DOHH2 (cell line): ENCODE data around the gene STIM2.

ENCODE experiments used
- H3F3A ChIP-seq: fragments of 200-600 bp; sonication (generic), shearing (Covaris generic); 2 replicates; pipeline ENCODE4 v1.6.0; 2016; ENCODE audit warnings: antibody characterized with exemption, mild to moderate bottlenecking; ENCODE audit not compliant: control insufficient read depth, insufficient read depth
- H3K27ac ChIP-seq: fragments of 200-600 bp; sonication (generic); 2 replicates; pipeline ENCODE4 v1.5.1; 2014; ENCODE audit warnings: low read depth, mild to moderate bottlenecking, low read length, moderate library complexity
- H3K27me3 ChIP-seq: fragments of 200-600 bp; sonication (generic); 2 replicates; pipeline ENCODE4 v1.6.1; 2014; ENCODE audit warnings: mild to moderate bottlenecking, low read length, mixed read lengths; ENCODE audit not compliant: control insufficient read depth
- H3K36me3 ChIP-seq: fragments of 200-600 bp; sonication (generic); 2 replicates; pipeline ENCODE4 v1.6.1; 2014; ENCODE audit warnings: mild to moderate bottlenecking, low read length, moderate library complexity, mixed read lengths; ENCODE audit not compliant: control insufficient read depth
- H3K4me1 ChIP-seq: fragments of 200-600 bp; sonication (generic); 2 replicates; pipeline ENCODE4 v1.6.1; 2014; ENCODE audit warnings: mild to moderate bottlenecking, low read length, mixed read lengths; ENCODE audit not compliant: control insufficient read depth
- H3K4me2 ChIP-seq: fragments of 200-600 bp; sonication (generic); 2 replicates; pipeline ENCODE4 v1.6.0; 2014; ENCODE audit warnings: mild to moderate bottlenecking, low read length, moderate library complexity
- H3K4me3 ChIP-seq: fragments of 200-600 bp; sonication (generic); 2 replicates; pipeline ENCODE4 v1.5.1; 2014; ENCODE audit warnings: mild to moderate bottlenecking, low read length, mixed read lengths
- H3K79me2 ChIP-seq: fragments of 200-600 bp; sonication (generic); 2 replicates; pipeline ENCODE4 v1.6.1; 2014; ENCODE audit warnings: mild to moderate bottlenecking, low read length, mixed read lengths; ENCODE audit not compliant: control insufficient read depth
- H3K9me2 ChIP-seq: fragments of 200-600 bp; sonication (generic); replicated peaks from 2 replicates; pipeline ENCODE4 v1.6.1; 2014; ENCODE audit warnings: mild to moderate bottlenecking, low read length, mixed read lengths; ENCODE audit not compliant: control insufficient read depth
- H3K9me3 ChIP-seq: fragments of 200-600 bp; sonication (generic); 2 replicates; pipeline ENCODE4 v1.6.1; 2014; ENCODE audit warnings: antibody characterized with exemption, low read length, mixed read lengths; ENCODE audit not compliant: control insufficient read depth, insufficient read depth
- H4K20me1 ChIP-seq: fragments of 200-600 bp; sonication (generic); 2 replicates; pipeline ENCODE4 v1.6.0; 2014; ENCODE audit warnings: low read depth, mild to moderate bottlenecking, antibody characterized with exemption, low read length, moderate library complexity; ENCODE audit not compliant: control insufficient read depth, insufficient read depth
- EZH2phosphoT487 ChIP-seq: fragments of 200-600 bp; sonication (generic); IDR thresholded peaks from 2 replicates; pipeline ENCODE4 v1.6.1; 2017; ENCODE audit warnings: borderline replicate concordance, mild to moderate bottlenecking, antibody characterized with exemption, low read length, moderate library complexity, mixed read lengths
- TF ChIP-seq, protein P1 (sequence below): fragments of 200-600 bp; sonication (generic); IDR thresholded peaks from one replicate; pipeline ENCODE4 v1.5.1; 2014; ENCODE audit warnings: antibody characterized with exemption, mild to moderate bottlenecking, low read depth, low read length; ENCODE audit not compliant: poor library complexity, severe bottlenecking

Gene STIM2

DNA sequence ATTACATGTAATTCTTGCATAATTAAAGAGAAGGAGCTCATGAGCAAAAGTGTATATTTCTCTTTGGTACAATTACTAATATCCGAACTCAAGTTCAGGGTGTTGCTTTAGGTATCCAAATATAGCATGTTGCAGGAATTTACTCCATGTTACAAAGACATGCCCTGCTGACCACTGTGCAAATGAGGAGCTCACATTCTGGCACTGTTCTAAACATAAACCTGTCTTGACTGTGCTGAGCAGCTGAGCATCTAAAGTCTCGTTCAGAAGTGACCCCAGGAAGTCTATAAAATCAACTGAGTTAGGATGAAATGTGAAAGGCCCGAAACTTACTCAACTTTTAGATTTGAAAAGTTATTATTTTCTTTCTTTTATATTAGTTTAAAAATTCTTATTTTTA lies 124.3 kb downstream of the STIM2 start:
- H3K27me3 ChIP-seq = no peaks in the 10 kb centered on the region
- no peaks in the 10 kb centered on the region for H3K9me2 ChIP-seq
- peaks cover 57% of the 10 kb centered on the region for H3K79me2 ChIP-seq
- no peak overlapping the region for H3K27ac ChIP-seq
- peaks cover 33% of the 10 kb centered on the region for H3K36me3 ChIP-seq
- peaks cover 8% of the 10 kb centered on the region; the same call in 1 of the 2 replicates for H3F3A ChIP-seq
- no peak overlapping the region for H3K4me3 ChIP-seq
- peaks cover under 1% of the 10 kb centered on the region; the same call in 1 of the 2 replicates for H3K9me3 ChIP-seq
- H4K20me1 ChIP-seq = no peaks in the 10 kb centered on the region
- TF ChIP-seq, protein P1, sequence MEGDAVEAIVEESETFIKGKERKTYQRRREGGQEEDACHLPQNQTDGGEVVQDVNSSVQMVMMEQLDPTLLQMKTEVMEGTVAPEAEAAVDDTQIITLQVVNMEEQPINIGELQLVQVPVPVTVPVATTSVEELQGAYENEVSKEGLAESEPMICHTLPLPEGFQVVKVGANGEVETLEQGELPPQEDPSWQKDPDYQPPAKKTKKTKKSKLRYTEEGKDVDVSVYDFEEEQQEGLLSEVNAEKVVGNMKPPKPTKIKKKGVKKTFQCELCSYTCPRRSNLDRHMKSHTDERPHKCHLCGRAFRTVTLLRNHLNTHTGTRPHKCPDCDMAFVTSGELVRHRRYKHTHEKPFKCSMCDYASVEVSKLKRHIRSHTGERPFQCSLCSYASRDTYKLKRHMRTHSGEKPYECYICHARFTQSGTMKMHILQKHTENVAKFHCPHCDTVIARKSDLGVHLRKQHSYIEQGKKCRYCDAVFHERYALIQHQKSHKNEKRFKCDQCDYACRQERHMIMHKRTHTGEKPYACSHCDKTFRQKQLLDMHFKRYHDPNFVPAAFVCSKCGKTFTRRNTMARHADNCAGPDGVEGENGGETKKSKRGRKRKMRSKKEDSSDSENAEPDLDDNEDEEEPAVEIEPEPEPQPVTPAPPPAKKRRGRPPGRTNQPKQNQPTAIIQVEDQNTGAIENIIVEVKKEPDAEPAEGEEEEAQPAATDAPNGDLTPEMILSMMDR = no peak
- no peak for TF ChIP-seq EZH2phosphoT487
- H3K4me2 ChIP-seq = no peak overlapping the region
- H3K4me1 ChIP-seq = peaks cover 40% of the 10 kb centered on the region

DNA sequence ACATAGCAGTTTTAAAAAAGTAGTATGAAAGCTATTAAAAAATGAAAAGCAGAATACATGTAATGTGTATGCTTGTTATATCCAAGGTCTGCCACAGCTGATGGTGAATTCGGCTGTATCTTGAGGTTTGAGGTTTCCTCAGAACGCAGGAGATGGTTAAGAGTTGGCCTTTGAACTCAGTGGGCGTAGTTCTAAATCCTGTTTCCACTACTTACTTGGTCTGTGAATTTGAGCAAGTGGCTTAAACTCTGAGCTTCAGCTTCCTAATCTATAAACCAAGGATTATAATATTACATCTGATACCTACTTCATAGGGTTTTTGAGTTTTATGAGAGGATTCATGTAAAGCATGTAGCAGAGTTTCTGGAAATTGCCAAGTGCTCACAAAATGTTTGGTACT lies 125.2 kb downstream of the STIM2 start:
- Histone ChIP-seq H3K27ac (no peak overlapping the region), H3K36me3 (peaks cover 43% of the 10 kb centered on the region), H3K9me2 (no peaks in the 10 kb centered on the region), H3K79me2 (peaks cover 67% of the 10 kb centered on the region), H3K4me1 (peaks cover 50% of the 10 kb centered on the region), H3K4me3 (no peak overlapping the region), H3K4me2 (peak overlapping the region; percentile 19), H3F3A (peaks cover 10% of the 10 kb centered on the region; the same call in 1 of the 2 replicates), H3K9me3 (peaks cover 6% of the 10 kb centered on the region), H3K27me3 (no peaks in the 10 kb centered on the region), H4K20me1 (no peaks in the 10 kb centered on the region)
- no peak for TF ChIP-seq EZH2phosphoT487
- TF ChIP-seq, protein P1 = no peak

DNA sequence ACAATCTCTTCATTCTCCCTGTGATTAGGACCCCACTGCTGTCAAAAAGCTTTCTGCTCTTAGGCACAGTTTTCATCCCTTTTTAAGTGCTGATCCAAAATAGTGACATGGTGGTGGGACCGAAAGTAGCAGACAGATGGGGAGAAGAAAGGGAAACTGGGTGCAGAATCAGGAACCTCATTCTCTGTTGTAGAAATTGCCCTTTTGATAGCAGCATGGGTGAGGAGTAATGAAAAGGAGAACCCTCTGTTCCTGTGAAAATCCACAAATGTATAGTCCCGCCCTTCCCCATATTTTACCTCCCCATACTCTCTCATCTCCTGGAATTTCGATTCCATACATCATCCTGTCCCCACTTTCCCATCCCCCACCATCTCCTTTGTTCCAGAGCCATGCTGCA lies 126.5 kb downstream of the STIM2 start:
- Histone ChIP-seq H3K4me1 (peaks cover 63% of the 10 kb centered on the region), H3K9me2 (no peaks in the 10 kb centered on the region), H3K36me3 (peaks cover 43% of the 10 kb centered on the region), H3K9me3 (peaks cover 9% of the 10 kb centered on the region), H3K4me3 (no peak overlapping the region), H3K27me3 (no peaks in the 10 kb centered on the region), H3K4me2 (peak overlapping the region; percentile 19; the same call in 1 of the 2 replicates), H3F3A (peaks cover 23% of the 10 kb centered on the region), H3K79me2 (peaks cover 70% of the 10 kb centered on the region), H4K20me1 (no peaks in the 10 kb centered on the region), H3K27ac (no peak overlapping the region)
- TF ChIP-seq EZH2phosphoT487 = no peak
- TF ChIP-seq, protein P1 = no peak

DNA sequence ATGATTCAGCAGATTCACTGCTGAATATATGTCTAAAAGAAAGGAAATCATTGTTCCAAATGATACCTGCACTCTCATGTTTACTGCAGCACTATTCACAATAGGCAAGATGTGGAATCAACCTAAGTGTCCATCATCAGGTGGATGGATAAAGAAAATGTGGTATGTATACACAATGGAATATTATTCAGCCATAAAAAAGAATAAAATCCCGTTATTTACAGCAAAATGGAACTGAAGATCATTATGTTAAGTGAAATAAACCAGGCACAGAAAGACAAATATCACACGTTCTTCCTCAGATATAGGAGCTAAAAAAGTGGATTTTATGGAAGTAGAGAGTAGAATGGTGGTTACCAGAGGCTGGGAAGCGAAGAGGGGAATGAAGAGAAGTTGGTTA lies 130.4 kb downstream of the STIM2 start:
- Histone ChIP-seq H3K9me2 (no peaks in the 10 kb centered on the region), H3K79me2 (peaks cover 72% of the 10 kb centered on the region), H3K36me3 (peaks cover 65% of the 10 kb centered on the region), H3K9me3 (peaks cover 9% of the 10 kb centered on the region), H3K27ac (peak overlapping the region; percentile 91), H3K4me2 (peak overlapping the region; percentile 79), H4K20me1 (no peaks in the 10 kb centered on the region), H3K27me3 (no peaks in the 10 kb centered on the region), H3K4me1 (peaks cover 80% of the 10 kb centered on the region), H3F3A (peaks cover 39% of the 10 kb centered on the region), H3K4me3 (peak overlapping the region; percentile 65)
- TF ChIP-seq EZH2phosphoT487 = no peak
- TF ChIP-seq, protein P1 = no peak
